NB4 (cell line): ENCODE results near the gene IFI27L1.

Experiments used
- CTCF ChIP-seq: IDR thresholded peaks from one replicate; pipeline ENCODE4 v1.5.1; 2012; ENCODE audit warnings: low read depth, low read length
- POLR2A ChIP-seq: IDR thresholded peaks from 2 replicates; pipeline ENCODE4 v1.6.1; 2011; ENCODE audit warnings: mild to moderate bottlenecking; ENCODE audit not compliant: insufficient read length; ENCODE audit errors: extremely low read depth

- no peak for TF ChIP-seq CTCF
- no peak for TF ChIP-seq POLR2A
These were observed 29.3 kb upstream of the IFI27L1 start for GRCh38 chr14:94051779-94052178.
